ENCODE results near the gene AGAP2. TPM values are rescaled to one million over a fixed set of nuclear protein-coding genes. Genes with fewer than 3 reads are reported as not detected.

The AGAP2 gene
- total RNA-seq, 1 experiment from 2014 or later = 2.0 TPM

DNA sequence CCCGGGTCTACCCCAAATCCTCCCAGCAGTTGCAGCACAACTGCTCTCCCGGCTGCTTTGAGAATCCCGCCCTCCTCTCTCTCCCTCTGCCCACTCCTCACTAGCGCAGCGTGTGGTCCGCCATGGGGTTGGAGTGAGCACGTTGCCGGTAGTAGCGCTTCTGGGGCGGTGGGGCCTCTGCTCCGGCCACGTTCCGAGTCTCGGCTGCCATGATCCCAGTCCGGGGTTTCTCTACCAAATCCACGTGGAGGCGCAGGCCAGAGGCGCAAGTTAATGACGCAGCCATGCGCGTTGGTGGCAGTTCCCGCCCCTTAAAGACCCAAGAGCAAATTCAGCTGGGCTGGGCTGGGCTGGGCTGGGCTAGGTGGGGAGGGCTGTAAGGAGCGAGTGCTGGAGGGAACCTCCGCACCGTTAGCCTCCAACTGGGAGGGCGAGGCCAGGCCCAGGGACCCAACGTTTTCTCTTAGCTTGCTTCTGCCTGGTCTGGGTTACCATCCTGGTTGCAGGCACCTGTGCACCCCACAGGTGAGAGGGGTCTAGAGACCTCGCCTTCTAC is 33.4 kb upstream of the AGAP2 start, which contains the start of gene METTL1 (continued):
- TF ChIP-seq, protein P1, sequence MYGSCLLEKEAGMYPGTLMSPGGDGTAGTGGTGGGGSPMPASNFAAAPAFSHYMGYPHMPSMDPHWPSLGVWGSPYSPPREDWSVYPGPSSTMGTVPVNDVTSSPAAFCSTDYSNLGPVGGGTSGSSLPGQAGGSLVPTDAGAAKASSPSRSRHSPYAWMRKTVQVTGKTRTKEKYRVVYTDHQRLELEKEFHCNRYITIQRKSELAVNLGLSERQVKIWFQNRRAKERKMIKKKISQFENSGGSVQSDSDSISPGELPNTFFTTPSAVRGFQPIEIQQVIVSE (CRISPR knock-in tag; IDR thresholded peaks at IDR 0.05; ENCODE audit: borderline replicate concordance) = no peak
- TF ChIP-seq ZNF671 (CRISPR knock-in tag; IDR thresholded peaks at IDR 0.05) = no peak
- no peak for TF ChIP-seq RORB (CRISPR knock-in tag; IDR thresholded peaks at IDR 0.05)
- TF ChIP-seq ZNF232 (CRISPR knock-in tag; IDR thresholded peaks at IDR 0.05) = no peak
- TF ChIP-seq ZNF121 (CRISPR knock-in tag; IDR thresholded peaks at IDR 0.05) = no peak
- TF ChIP-seq, protein P2, sequence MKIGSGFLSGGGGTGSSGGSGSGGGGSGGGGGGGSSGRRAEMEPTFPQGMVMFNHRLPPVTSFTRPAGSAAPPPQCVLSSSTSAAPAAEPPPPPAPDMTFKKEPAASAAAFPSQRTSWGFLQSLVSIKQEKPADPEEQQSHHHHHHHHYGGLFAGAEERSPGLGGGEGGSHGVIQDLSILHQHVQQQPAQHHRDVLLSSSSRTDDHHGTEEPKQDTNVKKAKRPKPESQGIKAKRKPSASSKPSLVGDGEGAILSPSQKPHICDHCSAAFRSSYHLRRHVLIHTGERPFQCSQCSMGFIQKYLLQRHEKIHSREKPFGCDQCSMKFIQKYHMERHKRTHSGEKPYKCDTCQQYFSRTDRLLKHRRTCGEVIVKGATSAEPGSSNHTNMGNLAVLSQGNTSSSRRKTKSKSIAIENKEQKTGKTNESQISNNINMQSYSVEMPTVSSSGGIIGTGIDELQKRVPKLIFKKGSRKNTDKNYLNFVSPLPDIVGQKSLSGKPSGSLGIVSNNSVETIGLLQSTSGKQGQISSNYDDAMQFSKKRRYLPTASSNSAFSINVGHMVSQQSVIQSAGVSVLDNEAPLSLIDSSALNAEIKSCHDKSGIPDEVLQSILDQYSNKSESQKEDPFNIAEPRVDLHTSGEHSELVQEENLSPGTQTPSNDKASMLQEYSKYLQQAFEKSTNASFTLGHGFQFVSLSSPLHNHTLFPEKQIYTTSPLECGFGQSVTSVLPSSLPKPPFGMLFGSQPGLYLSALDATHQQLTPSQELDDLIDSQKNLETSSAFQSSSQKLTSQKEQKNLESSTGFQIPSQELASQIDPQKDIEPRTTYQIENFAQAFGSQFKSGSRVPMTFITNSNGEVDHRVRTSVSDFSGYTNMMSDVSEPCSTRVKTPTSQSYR (CRISPR knock-in tag; IDR thresholded peaks at IDR 0.05) = no peak
- TF ChIP-seq FOXP1 (CRISPR knock-in tag; IDR thresholded peaks at IDR 0.05; ENCODE audit: borderline replicate concordance) = peak; percentile 59; the same call in 1 of the 2 replicates
- TF ChIP-seq, protein P3, sequence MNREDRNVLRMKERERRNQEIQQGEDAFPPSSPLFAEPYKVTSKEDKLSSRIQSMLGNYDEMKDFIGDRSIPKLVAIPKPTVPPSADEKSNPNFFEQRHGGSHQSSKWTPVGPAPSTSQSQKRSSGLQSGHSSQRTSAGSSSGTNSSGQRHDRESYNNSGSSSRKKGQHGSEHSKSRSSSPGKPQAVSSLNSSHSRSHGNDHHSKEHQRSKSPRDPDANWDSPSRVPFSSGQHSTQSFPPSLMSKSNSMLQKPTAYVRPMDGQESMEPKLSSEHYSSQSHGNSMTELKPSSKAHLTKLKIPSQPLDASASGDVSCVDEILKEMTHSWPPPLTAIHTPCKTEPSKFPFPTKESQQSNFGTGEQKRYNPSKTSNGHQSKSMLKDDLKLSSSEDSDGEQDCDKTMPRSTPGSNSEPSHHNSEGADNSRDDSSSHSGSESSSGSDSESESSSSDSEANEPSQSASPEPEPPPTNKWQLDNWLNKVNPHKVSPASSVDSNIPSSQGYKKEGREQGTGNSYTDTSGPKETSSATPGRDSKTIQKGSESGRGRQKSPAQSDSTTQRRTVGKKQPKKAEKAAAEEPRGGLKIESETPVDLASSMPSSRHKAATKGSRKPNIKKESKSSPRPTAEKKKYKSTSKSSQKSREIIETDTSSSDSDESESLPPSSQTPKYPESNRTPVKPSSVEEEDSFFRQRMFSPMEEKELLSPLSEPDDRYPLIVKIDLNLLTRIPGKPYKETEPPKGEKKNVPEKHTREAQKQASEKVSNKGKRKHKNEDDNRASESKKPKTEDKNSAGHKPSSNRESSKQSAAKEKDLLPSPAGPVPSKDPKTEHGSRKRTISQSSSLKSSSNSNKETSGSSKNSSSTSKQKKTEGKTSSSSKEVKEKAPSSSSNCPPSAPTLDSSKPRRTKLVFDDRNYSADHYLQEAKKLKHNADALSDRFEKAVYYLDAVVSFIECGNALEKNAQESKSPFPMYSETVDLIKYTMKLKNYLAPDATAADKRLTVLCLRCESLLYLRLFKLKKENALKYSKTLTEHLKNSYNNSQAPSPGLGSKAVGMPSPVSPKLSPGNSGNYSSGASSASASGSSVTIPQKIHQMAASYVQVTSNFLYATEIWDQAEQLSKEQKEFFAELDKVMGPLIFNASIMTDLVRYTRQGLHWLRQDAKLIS (CRISPR knock-in tag; IDR thresholded peaks at IDR 0.05; ENCODE audit: borderline replicate concordance) = peak; percentile 84; the same call in 1 of the 2 replicates
- TF ChIP-seq, protein P4, sequence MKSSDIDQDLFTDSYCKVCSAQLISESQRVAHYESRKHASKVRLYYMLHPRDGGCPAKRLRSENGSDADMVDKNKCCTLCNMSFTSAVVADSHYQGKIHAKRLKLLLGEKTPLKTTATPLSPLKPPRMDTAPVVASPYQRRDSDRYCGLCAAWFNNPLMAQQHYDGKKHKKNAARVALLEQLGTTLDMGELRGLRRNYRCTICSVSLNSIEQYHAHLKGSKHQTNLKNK (CRISPR knock-in tag; IDR thresholded peaks at IDR 0.05) = no peak
- TF ChIP-seq ESRRA (CRISPR knock-in tag; IDR thresholded peaks at IDR 0.05; ENCODE audit: borderline replicate concordance) = no peak
- TF ChIP-seq, protein P5, sequence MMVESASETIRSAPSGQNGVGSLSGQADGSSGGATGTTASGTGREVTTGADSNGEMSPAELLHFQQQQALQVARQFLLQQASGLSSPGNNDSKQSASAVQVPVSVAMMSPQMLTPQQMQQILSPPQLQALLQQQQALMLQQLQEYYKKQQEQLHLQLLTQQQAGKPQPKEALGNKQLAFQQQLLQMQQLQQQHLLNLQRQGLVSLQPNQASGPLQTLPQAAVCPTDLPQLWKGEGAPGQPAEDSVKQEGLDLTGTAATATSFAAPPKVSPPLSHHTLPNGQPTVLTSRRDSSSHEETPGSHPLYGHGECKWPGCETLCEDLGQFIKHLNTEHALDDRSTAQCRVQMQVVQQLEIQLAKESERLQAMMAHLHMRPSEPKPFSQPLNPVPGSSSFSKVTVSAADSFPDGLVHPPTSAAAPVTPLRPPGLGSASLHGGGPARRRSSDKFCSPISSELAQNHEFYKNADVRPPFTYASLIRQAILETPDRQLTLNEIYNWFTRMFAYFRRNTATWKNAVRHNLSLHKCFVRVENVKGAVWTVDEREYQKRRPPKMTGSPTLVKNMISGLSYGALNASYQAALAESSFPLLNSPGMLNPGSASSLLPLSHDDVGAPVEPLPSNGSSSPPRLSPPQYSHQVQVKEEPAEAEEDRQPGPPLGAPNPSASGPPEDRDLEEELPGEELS (CRISPR knock-in tag; IDR thresholded peaks at IDR 0.05) = no peak
- TF ChIP-seq CBFB (CRISPR knock-in tag; IDR thresholded peaks at IDR 0.05; ENCODE audit: low read depth) = peak; percentile 76; the same call in 1 of the 2 replicates
- TF ChIP-seq FOXJ3 (CRISPR knock-in tag; IDR thresholded peaks at IDR 0.05; ENCODE audit: borderline replicate concordance) = no peak
- TF ChIP-seq, protein P6, sequence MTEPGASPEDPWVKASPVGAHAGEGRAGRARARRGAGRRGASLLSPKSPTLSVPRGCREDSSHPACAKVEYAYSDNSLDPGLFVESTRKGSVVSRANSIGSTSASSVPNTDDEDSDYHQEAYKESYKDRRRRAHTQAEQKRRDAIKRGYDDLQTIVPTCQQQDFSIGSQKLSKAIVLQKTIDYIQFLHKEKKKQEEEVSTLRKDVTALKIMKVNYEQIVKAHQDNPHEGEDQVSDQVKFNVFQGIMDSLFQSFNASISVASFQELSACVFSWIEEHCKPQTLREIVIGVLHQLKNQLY (CRISPR knock-in tag; IDR thresholded peaks at IDR 0.05) = no peak
- peak; percentile 16; the same call in 1 of the 2 replicates for TF ChIP-seq NFE2L1 (CRISPR knock-in tag; IDR thresholded peaks at IDR 0.05)
- no peak for TF ChIP-seq SOX15 (CRISPR knock-in tag; IDR thresholded peaks at IDR 0.05)
- TF ChIP-seq, protein P7, sequence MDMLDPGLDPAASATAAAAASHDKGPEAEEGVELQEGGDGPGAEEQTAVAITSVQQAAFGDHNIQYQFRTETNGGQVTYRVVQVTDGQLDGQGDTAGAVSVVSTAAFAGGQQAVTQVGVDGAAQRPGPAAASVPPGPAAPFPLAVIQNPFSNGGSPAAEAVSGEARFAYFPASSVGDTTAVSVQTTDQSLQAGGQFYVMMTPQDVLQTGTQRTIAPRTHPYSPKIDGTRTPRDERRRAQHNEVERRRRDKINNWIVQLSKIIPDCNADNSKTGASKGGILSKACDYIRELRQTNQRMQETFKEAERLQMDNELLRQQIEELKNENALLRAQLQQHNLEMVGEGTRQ (CRISPR knock-in tag; IDR thresholded peaks at IDR 0.05) = peak; percentile 81
- TF ChIP-seq MXD4 (CRISPR knock-in tag; IDR thresholded peaks at IDR 0.05; ENCODE audit: borderline replicate concordance) = no peak
- TF ChIP-seq ATF1 (CRISPR knock-in tag; IDR thresholded peaks at IDR 0.05) = no peak; the same call in 1 of the 2 replicates
- TF ChIP-seq, protein P8, sequence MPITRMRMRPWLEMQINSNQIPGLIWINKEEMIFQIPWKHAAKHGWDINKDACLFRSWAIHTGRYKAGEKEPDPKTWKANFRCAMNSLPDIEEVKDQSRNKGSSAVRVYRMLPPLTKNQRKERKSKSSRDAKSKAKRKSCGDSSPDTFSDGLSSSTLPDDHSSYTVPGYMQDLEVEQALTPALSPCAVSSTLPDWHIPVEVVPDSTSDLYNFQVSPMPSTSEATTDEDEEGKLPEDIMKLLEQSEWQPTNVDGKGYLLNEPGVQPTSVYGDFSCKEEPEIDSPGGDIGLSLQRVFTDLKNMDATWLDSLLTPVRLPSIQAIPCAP (CRISPR knock-in tag; IDR thresholded peaks at IDR 0.05) = no peak
- no peak for TF ChIP-seq OVOL2 (CRISPR knock-in tag; IDR thresholded peaks at IDR 0.05; ENCODE audit: borderline replicate concordance)
- TF ChIP-seq NFATC4 (CRISPR knock-in tag; IDR thresholded peaks at IDR 0.05) = no peak
- peak; percentile 83; the same call in 1 of the 2 replicates for TF ChIP-seq TEAD1 (CRISPR knock-in tag; IDR thresholded peaks at IDR 0.05)
- no peak for TF ChIP-seq TEAD4 (CRISPR knock-in tag; IDR thresholded peaks at IDR 0.05)
